Activated CD4-positive, CD25-positive, alpha-beta regulatory T cell treated with anti-CD3 and anti-CD28 coated beads, Interleukin-2, amount 50 U/mL, for 24 hours (primary cell): ENCODE data around the gene LBX2.

Experiments used
- ATAC-seq, 2 donors: fragments of 150-1000 bp; cut with Tn5 transposase; one replicate each; pipeline ENCODE4 v1.10.0; 2021; ENCODE audit warnings: mild to moderate bottlenecking in 1 of 2, moderate library complexity in 1 of 2

The LBX2 gene

GRCh38 chr2:74499267-74499939, at the start of gene LBX2:
Gene LBX2, minus strand, starts transcription at chr2:74499603. Its CDS starts 66 bp downstream, at chr2:74499537.
- peak; percentile 22 to 23 for ATAC-seq

GRCh38 chr2:74548285-74548899, 49.0 kb upstream of the LBX2 start:
- no peak for ATAC-seq

GRCh38 chr2:74546004-74546403, 46.6 kb upstream of the LBX2 start:
- no peak for ATAC-seq

- no peak for ATAC-seq
These were observed 45.2 kb upstream of the LBX2 start for GRCh38 chr2:74544634-74545033.

GRCh38 chr2:74542978-74543377, 43.6 kb upstream of the LBX2 start:
- ATAC-seq: no peak

GRCh38 chr2:74540291-74540690, 40.9 kb upstream of the LBX2 start:
- no peak for ATAC-seq

- ATAC-seq: no peak
These were observed 39.5 kb upstream of the LBX2 start for GRCh38 chr2:74538881-74539339.

- ATAC-seq: no peak
These were observed 37.7 kb upstream of the LBX2 start for GRCh38 chr2:74537140-74537539.

GRCh38 chr2:74536166-74536950, 37.0 kb upstream of the LBX2 start:
- no peak for ATAC-seq

GRCh38 chr2:74535440-74535965, 36.1 kb upstream of the LBX2 start:
- ATAC-seq: no peak

- no peak for ATAC-seq
These were observed 35.0 kb upstream of the LBX2 start for GRCh38 chr2:74534411-74534810.

GRCh38 chr2:74533464-74533863, 34.1 kb upstream of the LBX2 start:
- no peak for ATAC-seq

- ATAC-seq: no peak
These were observed 32.8 kb upstream of the LBX2 start for GRCh38 chr2:74532222-74532621.

- no peak for ATAC-seq
These were observed 32.3 kb upstream of the LBX2 start for GRCh38 chr2:74531666-74532065.

GRCh38 chr2:74530239-74531187, 31.1 kb upstream of the LBX2 start:
- ATAC-seq: peak; percentile 5 to 12

GRCh38 chr2:74529357-74530238, 30.2 kb upstream of the LBX2 start, which contains the start of the genes AUP1 and HTRA2:
Gene AUP1, minus strand, starts transcription at chr2:74529706. Its CDS starts 77 bp downstream, at chr2:74529629.
Gene HTRA2, plus strand, starts transcription at chr2:74529933. Its CDS starts 74 bp downstream, at chr2:74530007.
- peak; percentile 90 to 93 for ATAC-seq

GRCh38 chr2:74528600-74529356, 29.4 kb upstream of the LBX2 start:
- peak; percentile 0 to 1 for ATAC-seq

- ATAC-seq: no peak
These were observed 28.3 kb upstream of the LBX2 start for GRCh38 chr2:74527741-74528140.

- ATAC-seq: no peak
These were observed 27.3 kb upstream of the LBX2 start for GRCh38 chr2:74526649-74527230.
